Gastroesophageal sphincter (tissue), 4 donors: ENCODE measurements around the gene SLBP. TPM values are rescaled to one million over a fixed set of nuclear protein-coding genes. Genes with fewer than 3 reads are reported as not detected.

Experiments used
- ATAC-seq: fragments of 150-250 bp; one replicate; pipeline ENCODE4 v1.9.1; 2016; ENCODE audit warnings: mild to moderate bottlenecking, moderate library complexity
- H3K27ac ChIP-seq, 4 donors: fragments of 200-600 bp; sonication (generic) in 3 of 4; 1 replicate in 3 of 4; 2 replicates in 1 of 4; pipeline ENCODE4 v1.5.1; 2016 to 2019
- H3K27me3 ChIP-seq: fragments of 200-600 bp; sonication (generic); one replicate; pipeline ENCODE4 v1.5.1; 2019
- H3K36me3 ChIP-seq, 2 donors: fragments of 200-600 bp; sonication (generic); one replicate each; pipeline ENCODE4 v1.5.1; 2019; ENCODE audit warnings: control low read depth in 1 of 2
- H3K4me1 ChIP-seq, 3 donors: fragments of 200-600 bp; sonication (generic); 1 replicate in 2 of 3; 2 replicates in 1 of 3; pipeline ENCODE4 v1.5.1; 2016 to 2019; ENCODE audit warnings: control low read depth in 2 of 3
- H3K4me3 ChIP-seq, 2 donors: fragments of 200-600 bp; sonication (generic); one replicate each; pipeline ENCODE4 v1.5.1; 2019; ENCODE audit warnings: mild to moderate bottlenecking in 1 of 2, moderate library complexity in 1 of 2
- H3K9me3 ChIP-seq, 3 donors: fragments of 200-600 bp; sonication (generic); one replicate each; pipeline ENCODE4 v1.5.1; 2017 to 2019; ENCODE audit warnings: control low read depth in 2 of 3
- EP300 ChIP-seq: sonication (generic); formaldehyde crosslinking; IDR thresholded peaks from one replicate; pipeline ENCODE4 v1.6.1; 2017; ENCODE audit warnings: antibody characterized with exemption, mild to moderate bottlenecking
- POLR2A ChIP-seq, 2 donors: fragments of 450-650 bp; IDR thresholded peaks; one replicate each; pipeline ENCODE4 v1.6.1; 2017; ENCODE audit warnings: antibody characterized with exemption in 2 of 2, mild to moderate bottlenecking in 2 of 2, moderate library complexity in 1 of 2
- POLR2AphosphoS5 ChIP-seq: sonication (generic); formaldehyde crosslinking; IDR thresholded peaks from one replicate; pipeline ENCODE4 v1.6.1; 2017; ENCODE audit warnings: antibody characterized with exemption
- WGBS, 2 donors: methylation state at CpG; one replicate each; pipeline ENCODE4 v1.1.5; 2018; ENCODE audit warnings: low coverage in 1 of 2; 5-methylcytosine and 5-hydroxymethylcytosine counted together
- total RNA-seq, 4 donors: library from RNA; depleted of rRNA; stranded (reverse); fragments of >200 nt; gene quantifications; one replicate each; pipeline ENCODE4 v1.1.0, GENCODE V29; 2016
- TF ChIP-seq, protein P1 (sequence below), 4 experiments: fragments of 200-600 bp in 2 of 4; fragments of 450-650 bp in 2 of 4; sonication (generic) in 1 of 4; IDR thresholded peaks; one replicate each; pipeline ENCODE4 v1.5.1; 2017 to 2019; ENCODE audit warnings: antibody characterized with exemption in 4 of 4, mild to moderate bottlenecking in 2 of 4, moderate library complexity in 2 of 4

Gene SLBP
- total RNA-seq, 4 donors from 2014 or later = 34.1 to 54.0 (median 38.6) TPM

- TF ChIP-seq POLR2AphosphoS5 = no peak
- TF ChIP-seq, protein P1, sequence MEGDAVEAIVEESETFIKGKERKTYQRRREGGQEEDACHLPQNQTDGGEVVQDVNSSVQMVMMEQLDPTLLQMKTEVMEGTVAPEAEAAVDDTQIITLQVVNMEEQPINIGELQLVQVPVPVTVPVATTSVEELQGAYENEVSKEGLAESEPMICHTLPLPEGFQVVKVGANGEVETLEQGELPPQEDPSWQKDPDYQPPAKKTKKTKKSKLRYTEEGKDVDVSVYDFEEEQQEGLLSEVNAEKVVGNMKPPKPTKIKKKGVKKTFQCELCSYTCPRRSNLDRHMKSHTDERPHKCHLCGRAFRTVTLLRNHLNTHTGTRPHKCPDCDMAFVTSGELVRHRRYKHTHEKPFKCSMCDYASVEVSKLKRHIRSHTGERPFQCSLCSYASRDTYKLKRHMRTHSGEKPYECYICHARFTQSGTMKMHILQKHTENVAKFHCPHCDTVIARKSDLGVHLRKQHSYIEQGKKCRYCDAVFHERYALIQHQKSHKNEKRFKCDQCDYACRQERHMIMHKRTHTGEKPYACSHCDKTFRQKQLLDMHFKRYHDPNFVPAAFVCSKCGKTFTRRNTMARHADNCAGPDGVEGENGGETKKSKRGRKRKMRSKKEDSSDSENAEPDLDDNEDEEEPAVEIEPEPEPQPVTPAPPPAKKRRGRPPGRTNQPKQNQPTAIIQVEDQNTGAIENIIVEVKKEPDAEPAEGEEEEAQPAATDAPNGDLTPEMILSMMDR (IDR thresholded peaks at IDR 0.05) = peak in 3 of 4 experiments; percentile 57 to 85 (median 80)
- H3K27me3 ChIP-seq = peaks cover 44% of the 10 kb centered on the region
- H3K27ac ChIP-seq = no peak overlapping the region
- no CpG with 5 or more reads among the region's 17 CpGs for WGBS, 2 donors
- peaks cover 0 to 11% (median 4%) of the 10 kb centered on the region in 3 donors for H3K4me1 ChIP-seq
- peaks cover 0 to 7% (median 0%) of the 10 kb centered on the region in 3 donors for H3K9me3 ChIP-seq
- H3K36me3 ChIP-seq = peaks cover 0 to 29% of the 10 kb centered on the region in 2 donors
- ATAC-seq = peak; percentile 69
- H3K4me3 ChIP-seq = no peak overlapping the region
These were observed 34.2 kb upstream of the SLBP start for GRCh38 chr4:1746265-1746691.

- Histone ChIP-seq H3K27me3 (peaks cover 38% of the 10 kb centered on the region), H3K4me1 (peaks cover 0 to 11% (median 4%) of the 10 kb centered on the region in 3 donors), H3K9me3 (peaks cover 0 to 7% (median 0%) of the 10 kb centered on the region in 3 donors), H3K36me3 (peaks cover 0 to 34% of the 10 kb centered on the region in 2 donors), H3K27ac (no peak overlapping the region), H3K4me3 (no peak overlapping the region)
- TF ChIP-seq POLR2AphosphoS5 (no peak), POLR2A (IDR thresholded peaks at IDR 0.05) (no peak), EP300 (no peak)
- TF ChIP-seq, protein P1 (IDR thresholded peaks at IDR 0.05) = no peak
- WGBS, 2 donors = 71% methylated on average over 6 of the region's 12 CpGs; no CpG with 5 or more reads in 1 of the 2 donors
- ATAC-seq = no peak
These were observed 33.6 kb upstream of the SLBP start for GRCh38 chr4:1745697-1746096.

DNA sequence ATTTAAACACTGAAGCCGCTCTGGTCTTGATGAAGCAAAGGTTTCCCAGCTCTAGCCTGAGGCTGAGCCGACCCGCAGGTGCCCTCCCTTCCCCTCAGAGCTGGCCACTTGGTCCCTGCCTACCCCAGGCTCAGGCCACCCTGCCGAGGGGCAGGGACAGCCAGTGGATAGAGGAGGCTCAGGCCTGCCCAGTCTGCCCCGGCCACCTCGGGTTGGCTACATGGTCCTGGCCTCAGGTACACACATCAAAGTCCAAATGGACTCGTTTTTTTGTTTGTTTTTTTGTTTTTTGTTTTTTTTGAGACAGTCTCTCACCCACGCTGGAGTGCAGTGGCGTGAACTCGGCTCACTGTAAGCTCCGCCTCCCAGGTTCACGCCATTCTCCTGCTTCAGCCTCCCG, 33.0 kb upstream of the SLBP start:
- H3K27me3 ChIP-seq = peaks cover 35% of the 10 kb centered on the region
- WGBS, 2 donors = 92% methylated on average over 4 of the region's 13 CpGs; no CpG with 5 or more reads in 1 of the 2 donors
- peaks cover 0 to 7% (median 0%) of the 10 kb centered on the region in 3 donors for H3K9me3 ChIP-seq
- no peak for TF ChIP-seq EP300
- TF ChIP-seq, protein P1 (IDR thresholded peaks at IDR 0.05) = no peak
- no peak for TF ChIP-seq POLR2A (IDR thresholded peaks at IDR 0.05)
- TF ChIP-seq POLR2AphosphoS5 = no peak
- peaks cover 0 to 40% of the 10 kb centered on the region in 2 donors for H3K36me3 ChIP-seq
- peaks cover 0 to 11% (median 4%) of the 10 kb centered on the region in 3 donors for H3K4me1 ChIP-seq
- no peak for ATAC-seq
- H3K4me3 ChIP-seq = no peak overlapping the region
- no peak overlapping the region for H3K27ac ChIP-seq

DNA sequence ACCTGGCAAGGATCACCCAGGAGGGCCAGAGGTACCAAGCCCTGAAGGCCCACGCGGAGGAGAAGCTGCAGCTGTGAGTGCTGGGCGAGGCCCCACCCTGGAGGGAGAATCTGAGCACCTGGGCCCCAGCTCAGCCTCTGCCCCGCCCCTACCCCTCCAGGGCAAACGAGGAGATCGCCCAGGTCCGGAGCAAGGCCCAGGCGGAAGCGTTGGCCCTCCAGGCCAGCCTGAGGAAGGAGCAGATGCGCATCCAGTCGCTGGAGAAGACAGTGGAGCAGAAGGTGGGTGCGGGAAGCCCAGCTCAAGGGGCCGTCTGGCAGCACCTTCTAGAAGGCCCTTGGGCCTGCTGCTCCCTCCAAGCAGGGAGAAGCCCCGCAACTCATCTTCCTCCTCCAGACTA, 32.4 kb upstream of the SLBP start:
- peaks cover 28% of the 10 kb centered on the region for H3K27me3 ChIP-seq
- H3K27ac ChIP-seq = no peak overlapping the region
- H3K4me3 ChIP-seq = no peak overlapping the region
- H3K36me3 ChIP-seq = peaks cover 0 to 46% of the 10 kb centered on the region in 2 donors
- WGBS, 2 donors = 100% methylated on average over 1 of the region's 14 CpGs; no CpG with 5 or more reads in 1 of the 2 donors
- peaks cover 0 to 7% (median 0%) of the 10 kb centered on the region in 3 donors for H3K9me3 ChIP-seq
- no peak for ATAC-seq
- TF ChIP-seq, protein P1 (IDR thresholded peaks at IDR 0.05) = no peak
- TF ChIP-seq EP300 (no peak), POLR2A (IDR thresholded peaks at IDR 0.05) (no peak), POLR2AphosphoS5 (no peak)
- H3K4me1 ChIP-seq = peaks cover 0 to 11% (median 4%) of the 10 kb centered on the region in 3 donors

DNA sequence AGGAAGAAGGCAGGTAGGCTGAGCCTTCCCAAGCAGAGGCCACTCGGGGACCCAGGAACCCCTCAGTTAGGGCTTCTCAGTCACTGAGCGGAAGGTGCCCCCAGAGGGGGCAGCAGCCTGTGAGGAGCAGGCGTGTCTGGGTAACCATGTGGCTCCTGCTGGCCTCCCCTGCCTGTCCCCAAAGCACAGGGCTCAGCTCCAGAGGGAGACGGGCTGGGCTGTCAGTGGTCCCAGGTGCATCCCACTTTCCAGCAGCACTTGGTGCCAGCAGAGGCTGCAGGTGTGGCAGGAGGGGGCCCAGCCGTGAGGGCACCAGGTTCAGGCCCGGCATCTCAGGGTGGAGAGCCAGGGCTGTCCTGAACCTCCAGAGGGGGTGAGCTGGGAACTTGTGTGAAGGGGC, 31.9 kb upstream of the SLBP start:
- peaks cover 0 to 50% of the 10 kb centered on the region in 2 donors for H3K36me3 ChIP-seq
- no peak overlapping the region for H3K4me3 ChIP-seq
- H3K9me3 ChIP-seq = peaks cover 0 to 7% (median 0%) of the 10 kb centered on the region in 3 donors
- no peak for ATAC-seq
- no peak overlapping the region for H3K27ac ChIP-seq
- 100% methylated on average over 1 of the region's 6 CpGs; no CpG with 5 or more reads in 1 of the 2 donors for WGBS, 2 donors
- H3K4me1 ChIP-seq = peaks cover 0 to 11% (median 4%) of the 10 kb centered on the region in 3 donors
- TF ChIP-seq POLR2AphosphoS5 (no peak), EP300 (no peak), POLR2A (IDR thresholded peaks at IDR 0.05) (no peak)
- TF ChIP-seq, protein P1 (IDR thresholded peaks at IDR 0.05) = no peak
- peaks cover 26% of the 10 kb centered on the region for H3K27me3 ChIP-seq
